Natural killer cell (primary cell): Measurements from ENCODE around the gene GCKR. TPM values are rescaled to one million over a fixed set of nuclear protein-coding genes. Genes with fewer than 3 reads are reported as not detected.

Experiments used
- ATAC-seq, 3 donors: fragments of 150-1000 bp in 2 of 3; fragments of 200-7000 bp in 1 of 3; cut with Tn5 transposase; 1 replicate in 1 of 3; 2 replicates in 2 of 3; pipeline ENCODE4 v1.10.0; 2021; ENCODE audit warnings: mild to moderate bottlenecking in 2 of 3, moderate library complexity in 2 of 3
- DNase-seq, 2 donors: peaks; one replicate each; pipeline versions ENCODE4 v3.0.0 to v3.0.0-alpha.2; 2013 to 2021; ENCODE audit warnings: mixed read lengths in 1 of 2
- H3K27ac ChIP-seq: one replicate; pipeline ENCODE4 v1.5.1; 2013; ENCODE audit warnings: mild to moderate bottlenecking, low read length
- H3K27me3 ChIP-seq: one replicate; pipeline ENCODE4 v1.6.1; 2013; ENCODE audit warnings: low read length; ENCODE audit not compliant: control insufficient read depth, insufficient read depth
- H3K36me3 ChIP-seq: one replicate; pipeline ENCODE4 v1.6.1; 2013; ENCODE audit warnings: low read length; ENCODE audit not compliant: control insufficient read depth, insufficient read depth
- H3K4me1 ChIP-seq: one replicate; pipeline ENCODE4 v1.6.1; 2013; ENCODE audit warnings: low read length; ENCODE audit not compliant: control insufficient read depth, insufficient read depth
- H3K4me3 ChIP-seq: one replicate; pipeline ENCODE4 v1.5.1; 2013; ENCODE audit warnings: low read length
- H3K9me3 ChIP-seq: one replicate; pipeline ENCODE4 v1.6.1; 2013; ENCODE audit warnings: low read length; ENCODE audit not compliant: control insufficient read depth, insufficient read depth
- H3K27ac Mint-ChIP-seq, 2 donors: one replicate each; pipeline ENCODE4 v1.8.0; 2022; ENCODE audit warnings: mild to moderate bottlenecking in 2 of 2, mixed read lengths in 2 of 2, moderate library complexity in 1 of 2
- H3K27me3 Mint-ChIP-seq, 2 donors: one replicate each; pipeline ENCODE4 v1.8.0; 2022; ENCODE audit warnings: low read depth in 2 of 2, mixed read lengths in 2 of 2
- H3K36me3 Mint-ChIP-seq: one replicate; pipeline ENCODE4 v1.8.0; 2022; ENCODE audit warnings: mixed read lengths
- H3K4me1 Mint-ChIP-seq, 2 donors: one replicate each; pipeline ENCODE4 v1.8.0; 2022; ENCODE audit warnings: mixed read lengths in 2 of 2
- H3K4me3 Mint-ChIP-seq: one replicate; pipeline ENCODE4 v1.8.0; 2022; ENCODE audit warnings: mild to moderate bottlenecking, moderate library complexity, mixed read lengths
- H3K9me3 Mint-ChIP-seq, 2 donors: one replicate each; pipeline ENCODE4 v1.8.0; 2022; ENCODE audit warnings: mixed read lengths in 2 of 2
- CTCF ChIP-seq: fragments of 200-600 bp; IDR thresholded peaks from one replicate; pipeline ENCODE4 v1.8.0; 2022; ENCODE audit warnings: antibody characterized with exemption
- WGBS: methylation state at CpG from one replicate; pipeline ENCODE4 v1.1.7; 2013; ENCODE audit warnings: missing lambda C conversion rate; ENCODE audit not compliant: insufficient coverage; 5-methylcytosine and 5-hydroxymethylcytosine counted together
- intact Hi-C: fragments of 100-400 bp; cut with micrococcal nuclease; formaldehyde crosslinking; loops from one replicate; pipeline ENCODE4 v1.14.2; 2022
- total RNA-seq, 4 donors: library from RNA; stranded (reverse); fragments of 120-200 nt in 1 of 4; gene quantifications; one replicate each; pipeline versions ENCODE4 v1.2.3 to v1.2.4, GENCODE V29; 2013 to 2022

The GCKR gene
- total RNA-seq, 3 donors from 2014 or later (not counting 1 experiment from before 2014, with no cell fraction given) = not detected

- Histone ChIP-seq H3K9me3 (no peaks in the 10 kb centered on the region), H3K4me1 (no peaks in the 10 kb centered on the region), H3K4me3 (no peak overlapping the region), H3K27ac (no peak overlapping the region), H3K36me3 (peaks cover 29% of the 10 kb centered on the region), H3K27me3 (no peaks in the 10 kb centered on the region)
- 96% methylated on average over 7 of the region's 7 CpGs for WGBS
- no peaks in the 10 kb centered on the region for H3K9me3 Mint-ChIP-seq
- H3K36me3 Mint-ChIP-seq = peaks cover 12% of the 10 kb centered on the region
- H3K27me3 Mint-ChIP-seq = no peaks in the 10 kb centered on the region
- no peaks in the 10 kb centered on the region for H3K4me1 Mint-ChIP-seq
- no peak overlapping the region for H3K27ac Mint-ChIP-seq
- no peak overlapping the region for H3K4me3 Mint-ChIP-seq
- ATAC-seq (no peak), DNase-seq (no peak)
- intact Hi-C loops = no loop called here
- TF ChIP-seq CTCF = no peak
Observed at GRCh38 chr2:27453968-27454367, 42.7 kb upstream of the GCKR start.

- Histone ChIP-seq H3K4me3 (no peak overlapping the region), H3K36me3 (peaks cover 14% of the 10 kb centered on the region), H3K27ac (no peak overlapping the region), H3K4me1 (no peaks in the 10 kb centered on the region), H3K27me3 (no peaks in the 10 kb centered on the region), H3K9me3 (no peaks in the 10 kb centered on the region)
- no peak for ATAC-seq
- Mint-ChIP-seq H3K4me3 (no peak overlapping the region), H3K9me3 (no peaks in the 10 kb centered on the region), H3K4me1 (no peaks in the 10 kb centered on the region), H3K27me3 (no peaks in the 10 kb centered on the region), H3K36me3 (peaks cover 9% of the 10 kb centered on the region), H3K27ac (no peak overlapping the region)
- intact Hi-C loops = no loop called here
- no peak for DNase-seq
- no peak for TF ChIP-seq CTCF
- 68% methylated on average over 8 of the region's 8 CpGs for WGBS
Observed at GRCh38 chr2:27461118-27461517, 35.5 kb upstream of the GCKR start.

- H3K4me3 Mint-ChIP-seq = no peak overlapping the region
- Histone ChIP-seq H3K27ac (no peak overlapping the region), H3K36me3 (peaks cover under 1% of the 10 kb centered on the region), H3K4me1 (no peaks in the 10 kb centered on the region), H3K9me3 (no peaks in the 10 kb centered on the region), H3K27me3 (no peaks in the 10 kb centered on the region), H3K4me3 (no peak overlapping the region)
- no peaks in the 10 kb centered on the region for H3K36me3 Mint-ChIP-seq
- no peak for ATAC-seq
- intact Hi-C loops = no loop called here
- H3K27ac Mint-ChIP-seq = no peak overlapping the region
- no peaks in the 10 kb centered on the region for H3K9me3 Mint-ChIP-seq
- no peaks in the 10 kb centered on the region for H3K4me1 Mint-ChIP-seq
- no peaks in the 10 kb centered on the region for H3K27me3 Mint-ChIP-seq
- TF ChIP-seq CTCF = no peak
- DNase-seq = no peak
- WGBS = 95% methylated on average over 7 of the region's 7 CpGs
Observed at GRCh38 chr2:27464443-27464842, 32.2 kb upstream of the GCKR start.

- Histone ChIP-seq H3K9me3 (no peaks in the 10 kb centered on the region), H3K27ac (no peak overlapping the region), H3K4me1 (no peaks in the 10 kb centered on the region), H3K4me3 (no peak overlapping the region), H3K36me3 (peaks cover 18% of the 10 kb centered on the region), H3K27me3 (no peaks in the 10 kb centered on the region)
- no peak for TF ChIP-seq CTCF
- Mint-ChIP-seq H3K9me3 (no peaks in the 10 kb centered on the region), H3K4me3 (no peak overlapping the region), H3K36me3 (peaks cover 26% of the 10 kb centered on the region), H3K27me3 (no peaks in the 10 kb centered on the region), H3K4me1 (no peaks in the 10 kb centered on the region), H3K27ac (no peak overlapping the region)
- DNase-seq (no peak), ATAC-seq (no peak)
- intact Hi-C loops = no loop called here
- WGBS = over 99% methylated on average over 5 of the region's 5 CpGs
Observed at GRCh38 chr2:27471961-27472360, 24.7 kb upstream of the GCKR start.
